Suppressor macrophage (primary cell): ENCODE data around the gene MAP1LC3C.
A peak's percentile ranks its signal among the peaks of the same experiment; 100 is the strongest.

Experiments
- DNase-seq, 4 experiments: peaks; one replicate each; pipeline ENCODE4 v3.0.0-alpha.2; 2020 to 2022
- total RNA-seq, 17 experiments: gene quantifications; one replicate each; lab custom pipeline; 2026; ENCODE audit warnings: mixed read lengths in 6 of 17, inconsistent platforms in 3 of 17; lab: John Stamatoyannopoulos, UW

Gene MAP1LC3C
- total RNA-seq: 0.04 to 1.3 (median 0.29) reads per million in 17 experiments

DNA sequence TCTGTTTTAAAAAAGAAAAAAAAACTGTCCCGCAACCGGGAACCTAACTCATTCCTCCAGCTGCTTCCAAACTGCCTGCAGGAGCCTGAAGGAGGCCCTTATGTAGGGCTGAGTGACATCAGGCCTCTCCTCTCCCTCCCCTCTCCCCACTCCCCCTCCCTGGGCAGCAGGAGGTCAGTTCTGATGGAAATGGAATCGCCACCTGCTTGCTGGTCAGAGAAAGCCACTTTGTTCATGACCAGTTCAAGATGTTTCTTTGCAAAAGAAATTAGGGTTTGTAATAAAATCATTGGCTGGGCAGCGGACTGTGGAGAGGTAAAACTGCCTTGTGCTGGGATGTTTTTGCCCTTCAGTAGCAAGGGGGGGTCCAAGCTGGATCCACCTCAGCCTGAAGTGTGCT is at the start of gene MAP1LC3C:
MAP1LC3C (minus strand) TSS at position 73 of the 400 bp plus-strand sequence. CDS start 90 bp downstream, outside the sequence.
- peak in 2 of 4 experiments; percentile 5 to 8 for DNase-seq

DNA sequence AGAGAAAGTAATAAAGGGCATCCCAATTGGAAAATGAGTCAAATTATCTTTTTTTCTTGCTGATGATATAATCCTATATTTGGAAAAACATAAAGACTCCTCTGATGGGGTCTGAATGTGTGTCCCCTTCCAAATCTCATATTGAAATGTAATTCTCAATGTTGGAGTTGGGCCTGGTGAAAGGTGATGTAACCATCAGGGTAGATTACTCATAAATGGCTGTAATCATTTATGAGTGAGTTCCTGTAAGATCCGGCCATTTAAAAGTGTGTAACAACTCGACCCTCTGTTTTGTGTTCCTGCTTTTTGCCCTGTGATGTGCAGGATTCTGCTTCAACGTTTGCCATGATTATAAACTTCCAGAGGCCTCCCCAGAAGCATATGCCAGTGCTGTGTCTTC is 44.3 kb upstream of the MAP1LC3C start:
- DNase-seq: no peak

DNA sequence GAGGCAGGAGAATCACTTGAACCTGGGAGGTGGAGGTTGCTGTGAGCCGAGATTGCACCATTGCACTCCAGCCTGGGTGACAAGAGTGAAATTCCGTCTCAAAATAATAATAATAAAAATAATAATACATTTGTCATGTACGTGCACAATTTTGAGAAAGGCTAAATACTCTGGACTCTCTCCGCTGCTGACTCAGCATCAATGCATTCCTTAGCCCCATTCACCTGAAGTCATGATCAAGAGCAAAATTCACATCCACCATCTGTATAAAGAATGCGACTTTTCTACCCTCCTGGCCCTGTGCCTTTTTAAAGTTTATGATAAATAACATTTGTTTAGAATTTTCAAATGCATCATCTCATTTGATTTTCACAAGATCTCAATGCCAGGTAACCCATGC is 35.5 kb upstream of the MAP1LC3C start:
- no peak for DNase-seq

DNA sequence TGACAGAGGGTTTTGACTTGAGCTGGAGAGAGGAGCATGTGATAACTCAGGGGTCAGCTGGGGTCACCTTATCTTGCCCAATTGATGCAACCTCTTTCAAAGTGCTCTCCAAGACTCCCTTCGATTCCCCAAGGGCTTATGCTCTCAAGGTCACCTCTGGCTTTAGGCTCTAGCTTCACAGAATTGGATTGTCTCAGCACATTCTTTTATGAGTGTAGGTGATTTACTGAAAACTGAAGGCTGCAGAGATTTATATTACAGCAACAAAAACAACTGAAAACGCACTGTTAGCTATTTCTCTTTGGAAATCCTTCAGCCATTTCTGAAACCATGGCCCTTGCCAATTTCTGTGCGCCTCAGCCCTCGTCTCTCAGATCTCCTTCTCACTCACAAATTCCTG is 34.5 kb upstream of the MAP1LC3C start:
- DNase-seq: no peak

DNA sequence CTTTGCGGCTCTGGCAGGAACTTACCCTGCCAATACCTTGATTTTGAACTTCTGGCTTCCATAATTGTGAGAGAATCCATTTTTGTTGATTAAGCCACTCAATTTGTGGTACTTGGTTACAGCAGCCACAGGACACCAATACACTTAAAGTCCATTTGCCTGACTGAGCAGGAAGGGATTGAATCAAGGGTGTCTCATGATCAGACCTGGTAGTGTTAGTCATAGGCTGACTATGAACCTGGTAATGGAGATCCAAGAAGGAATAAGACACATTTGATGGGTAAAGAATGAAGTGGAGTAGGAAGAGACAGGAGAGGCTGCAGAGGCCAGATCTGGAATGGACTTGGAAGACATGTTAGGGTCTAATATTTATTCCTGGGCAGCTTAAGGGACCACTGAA is 31.2 kb upstream of the MAP1LC3C start:
- no peak for DNase-seq

DNA sequence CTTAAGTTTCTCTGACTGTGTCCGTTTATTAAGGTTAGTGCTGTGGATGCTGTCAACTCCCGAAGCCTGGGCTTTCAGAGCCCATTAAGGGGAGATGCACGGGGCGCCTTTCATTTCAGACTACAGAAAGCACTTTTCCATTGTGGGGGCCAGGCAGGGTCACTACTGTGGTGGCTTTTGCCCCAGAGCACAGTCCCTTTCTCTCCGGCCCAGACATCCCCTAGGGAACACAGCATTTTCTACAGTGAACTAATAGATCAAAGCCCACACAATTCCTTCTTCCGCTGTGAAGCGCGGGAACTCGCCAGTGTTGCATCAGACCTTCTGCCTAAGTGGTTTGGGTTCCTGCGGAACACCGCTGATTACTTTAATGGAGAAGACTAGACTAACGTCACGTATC is 26.8 kb upstream of the MAP1LC3C start:
- no peak for DNase-seq

DNA sequence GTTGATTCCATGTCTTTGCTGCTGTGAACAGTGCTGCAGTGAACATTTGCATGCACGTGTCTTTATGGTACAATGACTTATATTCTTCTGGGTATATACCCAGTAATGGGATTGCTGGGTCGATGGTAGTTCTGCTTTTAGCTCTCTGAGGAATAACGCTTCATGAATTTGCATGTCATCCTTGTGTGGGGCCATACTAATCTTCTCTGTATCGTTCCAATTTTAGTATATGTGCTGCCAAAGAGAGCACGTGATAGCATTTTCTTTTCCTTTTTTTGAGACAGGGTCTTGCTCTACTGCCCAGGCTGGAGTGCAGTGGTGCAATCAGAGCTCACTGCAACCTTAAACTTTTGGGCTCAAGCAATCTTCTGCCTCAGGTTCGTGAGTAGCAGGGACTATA is 24.9 kb upstream of the MAP1LC3C start:
- DNase-seq: no peak

DNA sequence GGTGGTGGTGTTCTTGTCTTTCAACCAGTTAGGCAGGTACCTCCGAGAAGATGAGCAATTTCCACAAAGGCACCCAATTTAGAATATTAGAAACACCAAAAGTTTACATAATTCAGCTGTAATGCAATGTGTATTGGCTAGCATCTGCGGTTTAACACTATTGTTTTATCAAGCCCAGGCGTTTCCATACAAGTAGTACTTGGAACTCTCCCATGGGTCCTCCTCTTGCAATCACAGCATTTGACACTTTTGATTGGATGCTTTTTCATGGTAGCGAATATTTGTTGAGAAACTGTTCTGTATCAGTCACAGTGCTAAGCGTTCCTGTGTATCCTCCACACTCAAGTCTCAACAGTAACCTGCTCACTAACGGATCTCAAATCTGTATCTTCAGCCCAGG is 20.1 kb upstream of the MAP1LC3C start:
- DNase-seq: no peak

DNA sequence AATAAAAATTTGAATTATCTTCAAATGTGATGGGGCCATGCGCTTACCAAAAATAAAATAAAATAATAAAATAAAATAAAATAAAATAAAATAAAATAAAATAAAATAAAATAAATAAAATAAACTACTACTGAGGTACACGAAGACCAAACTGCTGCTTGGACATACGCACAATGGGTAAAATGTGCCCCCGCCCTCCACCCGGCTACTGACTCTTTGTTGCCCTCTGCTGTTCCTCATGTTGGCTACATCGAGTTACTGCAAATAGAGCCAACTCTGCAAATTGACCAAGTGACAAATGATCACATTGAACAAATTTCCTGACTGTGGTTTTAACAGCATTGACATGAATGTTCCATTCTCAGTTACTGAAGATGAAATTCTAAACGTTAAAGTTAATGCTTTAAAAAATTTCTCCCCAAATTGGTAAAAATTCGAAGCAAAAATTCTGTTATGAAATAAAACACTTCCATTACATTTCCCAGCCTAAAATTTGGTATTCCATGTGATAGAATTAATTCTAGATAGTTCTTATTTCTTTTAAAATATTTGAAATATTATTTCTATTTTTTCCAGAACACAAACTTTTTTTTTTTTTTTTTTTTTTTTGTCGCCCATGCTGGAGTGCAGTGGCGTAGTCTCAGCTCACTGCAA is 18.8 kb upstream of the MAP1LC3C start:
- peak; percentile 70 to 86 (median 78) for DNase-seq

DNA sequence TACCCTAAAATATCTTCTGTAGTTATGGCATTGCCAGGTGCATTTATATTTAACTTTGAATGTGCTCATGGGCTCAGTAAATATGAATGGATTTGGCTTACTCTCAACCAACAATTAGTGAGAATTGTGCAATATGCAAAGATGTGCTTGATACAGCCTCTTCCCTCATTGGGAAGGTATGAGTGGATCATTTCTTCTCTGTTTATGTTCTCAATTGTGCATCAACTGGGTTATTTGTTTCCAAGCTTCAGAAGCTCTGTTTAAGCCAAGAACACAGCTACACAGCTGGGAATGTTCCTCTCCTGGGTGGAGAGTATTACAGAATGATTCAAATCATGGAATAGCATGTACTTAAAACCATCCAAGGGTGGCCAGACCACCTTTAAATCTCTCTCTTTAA is 17.6 kb upstream of the MAP1LC3C start:
- no peak for DNase-seq

DNA sequence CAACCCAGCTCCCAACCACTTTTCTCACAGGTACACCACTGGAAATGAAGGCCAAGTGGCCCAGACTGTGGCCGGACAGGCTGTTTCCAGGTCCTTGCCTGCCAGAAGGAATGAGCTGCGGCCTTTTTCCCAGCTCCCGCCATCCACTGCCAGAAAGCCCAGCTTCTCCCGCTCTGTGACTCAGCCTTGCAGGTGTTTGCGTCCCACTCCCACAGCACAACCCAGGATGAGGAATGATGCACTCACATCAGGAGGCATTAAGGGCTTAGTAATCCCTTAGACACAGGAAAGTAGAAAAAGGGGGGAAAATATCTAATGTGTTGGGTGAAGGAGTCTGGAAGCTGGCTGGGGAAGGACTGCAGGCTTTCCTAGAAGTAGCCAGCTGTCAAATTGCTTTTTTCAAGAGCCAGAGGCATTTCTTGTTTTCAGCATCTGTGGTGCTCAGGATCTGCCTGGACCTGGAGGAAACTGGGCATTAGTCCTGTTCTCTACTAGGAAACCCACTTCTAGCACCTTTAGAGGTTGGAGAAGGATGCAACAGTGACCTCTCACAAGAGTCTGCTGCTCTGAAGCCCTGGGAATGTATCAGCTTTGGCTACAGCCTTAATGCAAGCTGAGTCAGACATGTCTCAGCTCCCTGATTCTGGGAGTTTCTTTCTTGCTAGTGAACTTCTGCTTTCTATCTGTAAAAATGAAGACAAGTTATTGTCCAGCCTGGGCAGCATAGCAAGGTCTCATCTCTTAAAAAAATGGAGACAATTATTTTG is 13.2 kb upstream of the MAP1LC3C start:
- DNase-seq: peak; percentile 26 to 63 (median 42)

DNA sequence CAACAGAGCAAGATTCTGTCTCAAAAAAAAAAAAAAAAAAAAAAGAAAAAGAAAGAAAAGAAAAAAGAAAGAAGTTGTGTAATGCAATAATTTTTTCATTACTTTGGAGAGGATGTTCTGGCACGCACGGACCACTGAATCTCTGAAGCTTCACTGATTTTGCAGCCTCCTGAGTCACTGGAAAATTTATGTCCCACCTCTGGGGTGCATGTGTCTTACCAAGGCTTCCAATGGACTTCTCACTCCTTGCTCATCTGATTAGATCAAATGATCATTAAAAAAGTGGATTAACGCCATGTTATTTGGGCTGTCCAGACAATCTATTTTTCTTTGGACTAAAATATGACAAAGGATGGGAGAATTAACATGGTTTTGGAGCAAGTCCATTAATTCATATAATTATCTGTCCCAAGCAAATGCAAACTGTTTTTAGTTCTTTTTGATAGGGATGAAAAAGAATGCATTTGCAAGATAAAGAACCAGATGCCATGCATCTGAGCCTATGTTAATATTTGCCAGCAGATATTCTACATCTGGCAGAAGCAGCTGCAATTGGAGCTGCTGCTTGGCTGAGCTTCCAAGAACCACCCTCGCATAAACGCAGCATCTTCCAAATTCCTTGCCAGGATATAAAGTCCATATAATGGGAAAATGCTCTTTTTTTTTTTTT is 10.1 kb upstream of the MAP1LC3C start:
- DNase-seq: no peak

DNA sequence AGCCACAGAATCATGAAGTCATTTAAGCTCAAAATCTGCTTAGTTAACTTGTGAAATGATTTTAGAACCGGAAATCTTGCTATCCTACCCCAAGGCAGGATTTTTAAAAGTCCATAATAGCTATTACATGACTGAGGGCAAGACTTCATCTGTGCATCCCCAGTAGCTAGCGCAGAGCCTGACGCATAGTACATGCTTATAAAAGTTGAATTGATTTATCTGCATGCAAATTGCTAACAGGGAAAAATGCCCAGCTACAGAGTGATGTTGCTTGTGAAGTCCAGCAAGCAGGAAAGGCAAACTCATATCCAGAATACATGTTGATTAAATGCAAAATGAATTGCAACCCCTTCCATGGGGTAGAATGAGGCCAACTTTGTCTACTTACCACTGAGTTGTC is 8.1 kb upstream of the MAP1LC3C start:
- no peak for DNase-seq

DNA sequence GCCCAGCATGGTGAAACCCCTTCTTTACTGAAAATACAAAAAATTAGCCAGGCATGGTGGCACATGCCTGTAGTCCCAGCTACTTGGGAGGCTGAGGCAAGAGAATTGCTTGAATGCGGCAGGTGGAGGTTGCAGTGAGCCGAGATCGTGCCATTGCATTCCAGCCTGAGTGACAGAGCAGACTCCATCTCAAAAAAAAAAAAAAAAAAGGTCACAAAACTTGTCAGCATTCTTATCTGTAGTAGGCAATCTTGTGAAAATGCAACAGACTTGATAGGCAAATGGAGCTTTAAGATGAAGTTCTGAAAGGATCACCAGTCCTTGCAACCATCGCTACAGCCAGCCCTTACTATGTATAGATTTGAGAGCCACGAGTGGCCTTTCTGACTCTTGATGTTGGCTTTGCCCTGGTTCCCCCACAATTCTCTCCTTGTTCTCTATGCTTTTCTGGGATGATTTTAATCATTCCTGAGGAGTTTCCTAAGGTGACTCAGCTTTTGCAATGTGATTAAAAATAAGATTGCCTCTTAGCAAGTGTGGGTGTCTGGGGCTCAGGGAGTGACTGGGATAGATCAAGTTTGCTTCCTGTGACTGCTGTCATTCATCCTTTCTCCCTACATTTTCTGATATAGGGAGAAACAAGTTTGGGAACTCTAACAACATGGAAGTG is 7.1 kb upstream of the MAP1LC3C start:
- no peak for DNase-seq

DNA sequence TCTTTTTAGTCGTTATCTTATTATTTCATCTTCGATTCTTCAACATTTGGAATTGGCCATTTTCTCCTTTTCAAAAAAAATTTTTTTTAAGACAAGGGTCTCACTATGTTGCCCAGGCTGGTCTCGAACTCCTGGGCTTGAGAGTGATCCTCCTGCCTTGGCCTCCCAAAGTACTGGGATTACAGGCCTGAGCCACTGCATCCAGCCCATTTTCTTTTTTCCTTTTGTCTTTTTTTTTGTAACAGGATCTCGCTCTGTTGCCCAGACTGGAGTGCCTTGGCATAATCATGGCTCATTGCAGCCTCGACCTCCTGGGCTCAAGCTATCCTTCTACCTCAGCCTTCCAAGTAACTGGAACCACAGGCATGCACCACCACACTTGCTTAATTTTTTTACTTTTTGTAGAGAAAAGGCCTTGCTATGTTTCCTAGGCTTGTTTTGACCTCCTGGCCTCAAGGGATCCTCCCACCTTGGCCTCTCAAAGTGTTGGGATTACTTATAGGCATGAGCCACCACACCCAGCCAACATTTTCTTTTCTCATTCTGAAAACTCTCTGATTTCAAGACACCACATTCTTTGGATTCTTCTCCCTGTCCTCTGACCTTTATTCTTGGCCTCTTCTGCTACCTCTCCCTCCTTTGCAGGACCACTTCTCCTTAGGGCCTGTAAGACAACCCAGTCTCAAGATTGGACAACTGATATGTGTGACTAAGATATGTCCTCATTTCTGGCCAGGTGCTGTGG is 6.0 kb upstream of the MAP1LC3C start:
- DNase-seq: no peak

DNA sequence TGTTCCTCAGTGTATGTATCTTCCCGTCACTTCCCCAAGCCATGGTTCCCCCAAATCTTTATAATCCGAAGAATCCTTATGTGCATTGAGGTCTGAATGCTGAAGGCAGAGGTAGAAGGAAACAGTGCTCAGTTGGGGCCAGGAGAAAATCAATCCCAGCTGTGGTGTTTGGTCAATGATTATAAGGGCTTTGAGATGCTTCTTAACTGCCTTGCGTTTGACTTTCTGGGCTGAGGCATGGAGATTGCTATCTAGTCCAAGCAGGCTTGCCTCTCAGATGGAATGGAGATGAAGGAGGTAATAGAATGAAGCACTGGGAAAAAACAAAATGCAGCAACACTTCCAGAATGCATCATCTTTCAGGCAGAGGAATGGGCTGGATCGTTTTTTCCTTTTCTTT is 3.6 kb upstream of the MAP1LC3C start:
- no peak for DNase-seq

DNA sequence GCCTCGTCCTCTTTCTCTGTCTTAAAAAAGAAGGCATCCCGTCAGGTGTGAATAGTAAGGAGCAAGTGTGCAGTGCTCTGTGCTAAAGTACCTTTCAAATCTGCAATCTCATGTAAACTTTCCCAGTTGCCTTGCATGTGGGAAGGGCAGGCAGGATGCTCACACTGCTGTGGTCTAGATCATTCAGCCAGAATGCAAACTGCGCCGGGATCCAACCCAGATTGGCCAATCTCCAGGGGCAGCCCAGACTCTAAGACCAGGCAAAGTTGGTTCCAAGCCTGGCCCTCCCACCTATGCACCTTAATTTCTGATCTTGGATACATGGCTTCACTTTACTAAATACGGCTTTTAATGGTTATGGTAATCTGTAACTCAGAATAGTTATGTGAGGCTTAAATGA is 3.2 kb upstream of the MAP1LC3C start:
- no peak for DNase-seq

DNA sequence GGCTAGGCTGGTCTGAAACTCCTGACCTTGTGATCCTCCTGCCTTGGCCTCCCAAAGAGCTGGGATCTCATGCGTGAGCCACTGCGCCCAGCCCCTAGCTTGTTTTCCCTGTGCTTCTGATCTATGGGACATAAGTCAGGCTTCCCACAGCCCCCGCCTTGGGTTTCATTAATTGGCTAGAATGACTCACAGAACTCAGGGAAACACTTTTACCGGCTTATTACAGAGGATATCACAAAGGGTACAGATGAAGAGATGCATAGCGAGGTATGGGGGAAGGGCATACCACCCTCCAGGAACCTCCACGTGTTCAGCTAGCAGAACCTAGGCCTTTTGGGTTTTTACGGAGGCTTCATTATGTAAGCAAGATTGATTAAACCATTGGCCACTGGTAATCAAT is 1.5 kb upstream of the MAP1LC3C start:
- no peak for DNase-seq

DNA sequence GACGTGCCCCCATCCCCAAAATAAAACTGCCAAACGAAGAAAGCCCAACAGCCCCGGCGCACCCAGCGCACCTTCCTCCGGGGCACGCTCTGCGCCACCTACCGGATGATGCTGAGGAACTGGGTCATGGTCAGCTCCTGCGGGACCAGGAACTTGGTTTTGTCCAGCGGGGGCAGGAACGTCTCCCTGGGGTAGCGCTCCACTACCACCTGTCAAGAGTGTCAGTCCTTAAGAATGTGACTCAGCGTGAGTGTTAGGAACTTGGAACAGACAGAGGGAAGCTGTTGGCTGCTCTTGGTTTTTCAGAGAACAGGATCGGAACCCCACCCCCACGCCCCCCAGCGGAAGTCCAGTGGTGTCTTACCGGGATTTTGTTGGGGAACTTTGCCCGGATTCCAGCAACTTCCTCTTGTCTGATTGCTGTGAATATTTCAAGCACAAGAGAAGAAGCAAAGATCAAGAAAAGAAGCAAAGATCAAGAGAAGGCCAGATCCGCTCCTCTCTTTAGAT is 431 bp downstream of the MAP1LC3C start:
- peak; percentile 75 to 87 (median 82) for DNase-seq

DNA sequence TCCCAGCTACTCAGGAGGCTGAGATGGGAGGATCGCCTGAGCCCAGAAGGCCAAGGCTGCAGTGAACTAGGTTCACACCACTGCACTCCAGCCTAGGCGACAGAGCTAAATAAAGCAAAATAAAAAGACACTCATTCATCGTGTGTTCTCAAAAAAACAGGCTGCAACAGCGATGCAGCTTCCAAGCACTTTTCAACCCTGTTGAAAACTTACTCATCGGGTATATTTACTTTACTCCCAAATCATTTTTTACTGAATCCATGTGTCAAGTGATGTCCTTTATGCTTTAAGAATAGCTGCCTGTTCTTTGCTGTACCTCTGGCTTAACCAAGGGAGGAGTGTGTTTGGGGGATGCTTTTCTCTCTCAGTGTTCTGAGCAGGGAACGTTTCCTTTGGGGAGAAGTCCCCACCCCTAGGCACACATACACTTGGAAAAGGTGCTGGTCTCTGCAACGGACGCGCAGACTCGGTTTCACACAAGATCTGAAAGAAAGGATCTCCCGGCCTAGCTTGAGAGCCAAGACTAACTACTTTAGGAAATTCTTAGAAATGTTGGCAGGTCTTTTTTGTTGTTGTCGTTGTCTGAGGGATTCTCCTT is 1.4 kb downstream of the MAP1LC3C start:
- no peak for DNase-seq

DNA sequence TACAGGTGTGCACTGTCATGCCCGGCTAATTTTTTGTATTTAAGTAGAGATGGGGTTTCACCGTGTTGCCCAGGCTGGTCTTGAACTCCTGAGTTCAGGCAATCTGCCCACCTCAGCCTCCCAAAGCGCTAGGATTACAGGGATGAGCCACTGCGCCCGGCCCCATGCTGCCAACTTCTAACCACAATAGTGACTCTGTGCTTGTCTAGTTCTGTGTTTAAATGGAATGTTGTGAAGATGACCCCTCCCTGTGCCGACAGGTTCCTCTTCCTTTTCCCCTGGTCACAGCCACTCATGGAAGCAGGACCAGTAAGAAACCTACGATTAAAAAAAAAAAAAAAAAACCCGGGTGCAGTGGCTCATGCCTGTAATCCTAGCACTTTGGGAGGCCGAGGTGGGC is 4.7 kb downstream of the MAP1LC3C start:
- DNase-seq: no peak

DNA sequence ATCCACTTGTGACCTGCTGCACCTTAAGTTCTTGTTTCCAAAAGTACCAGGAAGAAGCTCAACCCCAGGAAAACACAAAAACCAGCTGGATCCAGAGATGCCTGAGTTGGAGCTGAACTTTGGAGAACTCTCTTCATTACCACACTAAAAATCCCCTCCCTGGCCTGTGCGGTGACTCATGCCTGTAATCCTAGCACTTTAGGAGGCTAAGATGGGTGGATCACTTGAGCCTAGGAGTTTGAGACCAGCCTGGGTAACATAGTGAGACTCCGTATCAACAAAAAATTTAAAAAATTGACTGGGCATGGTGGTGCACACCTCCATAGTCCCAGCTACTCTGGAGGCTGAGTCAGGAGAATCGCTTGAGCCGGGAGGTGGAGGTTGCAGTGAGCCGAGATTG is 6.2 kb downstream of the MAP1LC3C start:
- DNase-seq: peak; percentile 17 to 38 (median 25)
